Glutamatergic neuron (in vitro differentiated cells): ENCODE data around the gene VNN1. TPM values are rescaled to one million over a fixed set of nuclear protein-coding genes. Genes with fewer than 3 reads are reported as not detected.

Experiments used
- DNase-seq: peaks from one replicate; pipeline ENCODE4 v3.0.0; 2022
- H3K27ac Mint-ChIP-seq: one replicate; pipeline ENCODE4 v1.8.0; 2020; ENCODE audit warnings: mild to moderate bottlenecking, mixed read lengths, inconsistent platforms; ENCODE audit not compliant: unreplicated experiment
- H3K27me3 Mint-ChIP-seq: one replicate; pipeline ENCODE4 v1.8.0; 2020; ENCODE audit warnings: mild to moderate bottlenecking, moderate library complexity, mixed read lengths, inconsistent platforms; ENCODE audit not compliant: unreplicated experiment
- H3K36me3 Mint-ChIP-seq: one replicate; pipeline ENCODE4 v1.8.0; 2020; ENCODE audit warnings: mild to moderate bottlenecking, mixed read lengths, inconsistent platforms; ENCODE audit not compliant: unreplicated experiment
- H3K4me1 Mint-ChIP-seq: one replicate; pipeline ENCODE4 v1.8.0; 2020; ENCODE audit warnings: mild to moderate bottlenecking, low read depth, mixed read lengths, inconsistent platforms; ENCODE audit not compliant: unreplicated experiment
- H3K4me3 Mint-ChIP-seq: one replicate; pipeline ENCODE4 v1.8.0; 2020; ENCODE audit warnings: mild to moderate bottlenecking, mixed read lengths, inconsistent platforms; ENCODE audit not compliant: unreplicated experiment
- H3K9me3 Mint-ChIP-seq: one replicate; pipeline ENCODE4 v1.8.0; 2020; ENCODE audit warnings: mild to moderate bottlenecking, moderate library complexity, mixed read lengths, inconsistent platforms; ENCODE audit not compliant: unreplicated experiment
- total RNA-seq: library from RNA; stranded (reverse); fragmentation: NEBNext Ultra II Directional; extraction: Animal tissue kit (Norgen Biotek cat#: 25700); gene quantifications from one replicate; pipeline ENCODE4 v1.2.1, GENCODE V29; 2021; ENCODE audit not compliant: unreplicated experiment
- TF ChIP-seq, protein P1 (sequence below): fragments of 200-600 bp; sonication (generic); IDR thresholded peaks from one replicate; pipeline ENCODE4 v1.5.0; 2021; ENCODE audit not compliant: partially characterized antibody, unreplicated experiment

VNN1 gene
- total RNA-seq, 1 donor from 2014 or later: not detected

GRCh38 chr6:132690678-132691077 is 23.2 kb downstream of the VNN1 start:
- H3K36me3 Mint-ChIP-seq: peaks cover 2% of the 10 kb centered on the region

DNA sequence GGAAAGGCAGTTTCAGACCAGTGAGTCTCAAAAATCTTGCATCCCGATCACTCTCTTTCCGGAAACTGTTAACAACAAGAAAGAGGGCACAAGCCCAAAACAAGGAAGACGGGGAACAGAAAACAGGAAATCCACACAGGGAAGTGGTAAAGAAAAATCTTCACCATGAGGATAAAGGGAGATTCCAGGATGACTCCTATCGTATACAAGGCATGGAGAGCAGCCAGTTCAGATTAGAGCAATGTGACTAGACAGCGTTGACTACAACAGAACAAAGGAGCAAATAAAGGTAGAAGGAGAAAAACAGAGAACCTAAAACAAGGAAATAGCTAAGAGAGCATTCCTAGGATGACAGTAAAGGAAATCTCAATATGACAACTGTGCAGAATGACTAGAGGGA is 26.5 kb downstream of the VNN1 start:
- Mint-ChIP-seq H3K27ac (no peak overlapping the region), H3K4me3 (no peak overlapping the region), H3K36me3 (no peaks in the 10 kb centered on the region), H3K9me3 (no peaks in the 10 kb centered on the region), H3K27me3 (no peaks in the 10 kb centered on the region), H3K4me1 (no peaks in the 10 kb centered on the region)
- no peak for DNase-seq
- TF ChIP-seq, protein P1, sequence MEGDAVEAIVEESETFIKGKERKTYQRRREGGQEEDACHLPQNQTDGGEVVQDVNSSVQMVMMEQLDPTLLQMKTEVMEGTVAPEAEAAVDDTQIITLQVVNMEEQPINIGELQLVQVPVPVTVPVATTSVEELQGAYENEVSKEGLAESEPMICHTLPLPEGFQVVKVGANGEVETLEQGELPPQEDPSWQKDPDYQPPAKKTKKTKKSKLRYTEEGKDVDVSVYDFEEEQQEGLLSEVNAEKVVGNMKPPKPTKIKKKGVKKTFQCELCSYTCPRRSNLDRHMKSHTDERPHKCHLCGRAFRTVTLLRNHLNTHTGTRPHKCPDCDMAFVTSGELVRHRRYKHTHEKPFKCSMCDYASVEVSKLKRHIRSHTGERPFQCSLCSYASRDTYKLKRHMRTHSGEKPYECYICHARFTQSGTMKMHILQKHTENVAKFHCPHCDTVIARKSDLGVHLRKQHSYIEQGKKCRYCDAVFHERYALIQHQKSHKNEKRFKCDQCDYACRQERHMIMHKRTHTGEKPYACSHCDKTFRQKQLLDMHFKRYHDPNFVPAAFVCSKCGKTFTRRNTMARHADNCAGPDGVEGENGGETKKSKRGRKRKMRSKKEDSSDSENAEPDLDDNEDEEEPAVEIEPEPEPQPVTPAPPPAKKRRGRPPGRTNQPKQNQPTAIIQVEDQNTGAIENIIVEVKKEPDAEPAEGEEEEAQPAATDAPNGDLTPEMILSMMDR: no peak

More at GRCh38 chr6:132690678-132691077, 23.2 kb downstream of the VNN1 start:
- Mint-ChIP-seq H3K9me3 (no peaks in the 10 kb centered on the region), H3K4me3 (no peak overlapping the region), H3K27me3 (no peaks in the 10 kb centered on the region), H3K27ac (no peak overlapping the region), H3K4me1 (no peaks in the 10 kb centered on the region)
- DNase-seq: no peak
- TF ChIP-seq, protein P1: no peak

- no peaks in the 10 kb centered on the region for H3K9me3 Mint-ChIP-seq
- no peak overlapping the region for H3K4me3 Mint-ChIP-seq
- TF ChIP-seq, protein P1: no peak
- no peaks in the 10 kb centered on the region for H3K27me3 Mint-ChIP-seq
- no peaks in the 10 kb centered on the region for H3K4me1 Mint-ChIP-seq
- no peak for DNase-seq
- H3K27ac Mint-ChIP-seq: no peak overlapping the region
- no peaks in the 10 kb centered on the region for H3K36me3 Mint-ChIP-seq
Observed at GRCh38 chr6:132686531-132686930, 27.3 kb downstream of the VNN1 start.

GRCh38 chr6:132685009-132685408 is 28.8 kb downstream of the VNN1 start:
- H3K27me3 Mint-ChIP-seq: no peaks in the 10 kb centered on the region
- no peaks in the 10 kb centered on the region for H3K9me3 Mint-ChIP-seq
- no peaks in the 10 kb centered on the region for H3K4me1 Mint-ChIP-seq
- H3K27ac Mint-ChIP-seq: no peak overlapping the region
- H3K36me3 Mint-ChIP-seq: no peaks in the 10 kb centered on the region
- H3K4me3 Mint-ChIP-seq: no peak overlapping the region
- DNase-seq: no peak
- TF ChIP-seq, protein P1: no peak

DNA sequence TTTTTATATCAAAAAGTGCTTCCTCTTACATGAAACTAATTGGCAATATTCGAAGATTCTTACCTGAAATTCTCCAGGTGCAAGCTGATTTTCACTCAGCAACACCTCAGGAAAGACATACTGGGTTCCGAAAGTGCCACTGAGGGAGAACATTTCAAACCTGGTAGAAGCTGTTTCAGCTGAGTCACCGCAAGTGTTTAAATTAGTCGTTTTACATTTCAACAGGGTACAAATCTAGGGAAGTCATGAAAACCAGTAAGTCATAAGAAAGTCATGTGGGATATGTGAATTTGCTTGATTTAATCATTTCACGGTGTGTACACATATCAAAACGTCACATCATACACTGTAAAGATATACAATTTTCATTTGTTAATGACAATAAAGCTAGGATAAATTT is 29.6 kb downstream of the VNN1 start:
- H3K27ac Mint-ChIP-seq: no peak overlapping the region
- H3K4me3 Mint-ChIP-seq: no peak overlapping the region
- H3K9me3 Mint-ChIP-seq: no peaks in the 10 kb centered on the region
- no peaks in the 10 kb centered on the region for H3K4me1 Mint-ChIP-seq
- TF ChIP-seq, protein P1: no peak
- H3K36me3 Mint-ChIP-seq: no peaks in the 10 kb centered on the region
- H3K27me3 Mint-ChIP-seq: no peaks in the 10 kb centered on the region
- DNase-seq: no peak
